Fibroblast of mammary gland (primary cell): ENCODE measurements around the gene VSTM5.
"Not testable (repeated sequence)": the region's sequence is repeated elsewhere in the genome, so short reads cannot be mapped to it uniquely, and the experiment has no call there.

ENCODE experiments used
- DNase-seq: peaks from one replicate; pipeline ENCODE4 v3.0.0-alpha.2; 2010; ENCODE audit warnings: low read depth
- H3K4me3 ChIP-seq: 2 replicates; pipeline ENCODE4 v1.5.1; 2011; ENCODE audit warnings: low read depth, mild to moderate bottlenecking, low read length, moderate library complexity; ENCODE audit not compliant: control insufficient read depth
- TF ChIP-seq, protein P1 (sequence below): conservative IDR thresholded peaks from 2 replicates; pipeline ENCODE4 v1.5.1; 2011; ENCODE audit warnings: low read depth, low read length, inconsistent platforms; ENCODE audit not compliant: control insufficient read depth, insufficient read depth

Gene VSTM5, protein sequence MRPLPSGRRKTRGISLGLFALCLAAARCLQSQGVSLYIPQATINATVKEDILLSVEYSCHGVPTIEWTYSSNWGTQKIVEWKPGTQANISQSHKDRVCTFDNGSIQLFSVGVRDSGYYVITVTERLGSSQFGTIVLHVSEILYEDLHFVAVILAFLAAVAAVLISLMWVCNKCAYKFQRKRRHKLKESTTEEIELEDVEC

GRCh38 chr11:93850594-93851018 is at the start of gene VSTM5:
TSS of gene VSTM5 (minus strand) at chr11:93850618. CDS start at chr11:93850502, 116 bp downstream.
- TF ChIP-seq, protein P1, sequence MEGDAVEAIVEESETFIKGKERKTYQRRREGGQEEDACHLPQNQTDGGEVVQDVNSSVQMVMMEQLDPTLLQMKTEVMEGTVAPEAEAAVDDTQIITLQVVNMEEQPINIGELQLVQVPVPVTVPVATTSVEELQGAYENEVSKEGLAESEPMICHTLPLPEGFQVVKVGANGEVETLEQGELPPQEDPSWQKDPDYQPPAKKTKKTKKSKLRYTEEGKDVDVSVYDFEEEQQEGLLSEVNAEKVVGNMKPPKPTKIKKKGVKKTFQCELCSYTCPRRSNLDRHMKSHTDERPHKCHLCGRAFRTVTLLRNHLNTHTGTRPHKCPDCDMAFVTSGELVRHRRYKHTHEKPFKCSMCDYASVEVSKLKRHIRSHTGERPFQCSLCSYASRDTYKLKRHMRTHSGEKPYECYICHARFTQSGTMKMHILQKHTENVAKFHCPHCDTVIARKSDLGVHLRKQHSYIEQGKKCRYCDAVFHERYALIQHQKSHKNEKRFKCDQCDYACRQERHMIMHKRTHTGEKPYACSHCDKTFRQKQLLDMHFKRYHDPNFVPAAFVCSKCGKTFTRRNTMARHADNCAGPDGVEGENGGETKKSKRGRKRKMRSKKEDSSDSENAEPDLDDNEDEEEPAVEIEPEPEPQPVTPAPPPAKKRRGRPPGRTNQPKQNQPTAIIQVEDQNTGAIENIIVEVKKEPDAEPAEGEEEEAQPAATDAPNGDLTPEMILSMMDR, result no peak
- peak within 1 kb of the TSS; percentile 40 for H3K4me3 ChIP-seq
- DNase-seq, result no peak

DNA sequence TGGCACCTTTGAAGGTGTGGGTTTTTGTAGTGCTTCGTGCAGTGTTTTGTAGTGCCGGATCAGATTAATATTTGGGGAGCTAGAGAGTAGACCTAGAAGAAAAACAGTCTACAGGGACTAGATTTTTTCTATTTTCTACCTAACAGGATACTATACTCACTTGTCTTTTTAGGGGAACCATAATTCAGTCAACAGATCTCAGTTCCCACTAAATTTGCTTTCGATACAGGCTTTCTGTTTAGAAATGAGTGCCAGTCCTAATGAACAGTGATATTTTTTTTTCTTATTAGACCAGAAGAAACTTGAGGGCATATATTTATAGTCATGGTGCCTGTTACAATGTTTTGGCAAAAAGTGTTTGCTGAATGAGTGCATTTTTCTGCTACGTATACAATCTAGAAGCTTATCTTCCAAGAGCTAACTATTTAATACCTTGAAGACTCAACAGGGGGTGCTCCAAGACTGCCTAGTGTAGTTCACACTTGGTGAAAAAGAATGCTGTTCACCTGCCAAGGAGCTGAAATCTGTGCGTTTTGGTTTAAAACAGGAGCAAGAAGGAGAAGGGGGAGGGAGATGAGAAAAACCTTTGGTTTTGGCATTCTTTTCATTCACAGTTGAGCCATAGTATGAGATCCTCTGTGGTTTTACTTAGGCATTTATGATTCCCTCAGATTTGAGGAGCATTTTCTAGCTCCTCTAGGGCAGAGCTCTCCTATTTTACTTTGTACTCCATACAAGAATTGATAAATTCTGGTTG is 44.9 kb upstream of the VSTM5 start:
- peak; percentile 76 for DNase-seq
- TF ChIP-seq, protein P1, result peak; percentile 88
- no peak overlapping the region for H3K4me3 ChIP-seq

- DNase-seq, result no peak
Measured at GRCh38 chr11:93890391-93891051, 40.1 kb upstream of the VSTM5 start.

GRCh38 chr11:93887111-93887510 is 36.7 kb upstream of the VSTM5 start:
- TF ChIP-seq, protein P1, result no peak
- H3K4me3 ChIP-seq, result no peak overlapping the region
- no peak for DNase-seq

More at GRCh38 chr11:93890391-93891051, 40.1 kb upstream of the VSTM5 start:
- TF ChIP-seq, protein P1, result no peak
- no peak overlapping the region for H3K4me3 ChIP-seq

DNA sequence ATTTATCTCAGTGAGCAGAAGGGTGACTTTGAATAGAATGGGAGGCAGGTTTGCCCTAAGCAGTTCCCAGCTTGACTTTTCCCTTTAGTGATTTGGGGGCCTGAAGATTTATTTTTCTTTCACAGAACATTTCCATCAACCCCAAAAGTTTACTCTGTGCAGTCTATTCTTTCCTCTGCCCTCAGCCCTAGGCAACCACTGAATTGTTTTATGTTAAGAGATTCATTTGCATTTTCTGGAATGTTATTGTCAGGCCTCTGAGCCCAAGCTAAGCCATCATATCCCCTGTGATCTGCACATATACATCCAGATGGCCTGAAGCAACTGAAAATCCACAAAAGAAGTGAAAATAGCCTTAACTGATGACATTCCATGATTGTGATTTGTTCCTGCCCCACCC is 28.7 kb upstream of the VSTM5 start:
- not testable (repeated sequence) for H3K4me3 ChIP-seq, DNase-seq

GRCh38 chr11:93875637-93876036 is 25.2 kb upstream of the VSTM5 start:
- TF ChIP-seq, protein P1, result no peak
- DNase-seq, result no peak
- no peak overlapping the region for H3K4me3 ChIP-seq

GRCh38 chr11:93871526-93871925 is 21.1 kb upstream of the VSTM5 start:
- TF ChIP-seq, protein P1, result no peak
- H3K4me3 ChIP-seq, result no peak overlapping the region
- no peak for DNase-seq
